Measurements from ENCODE around the gene SMARCAD1. TPM values are rescaled to one million over a fixed set of nuclear protein-coding genes. Genes with fewer than 3 reads are reported as not detected.
"Not testable (repeated sequence)": the region's sequence is repeated elsewhere in the genome, so short reads cannot be mapped to it uniquely, and the experiment has no call there.

Gene SMARCAD1
- total and polyA plus RNA-seq, 4 donors = 3.6 to 18.8 (median 8.7) TPM

DNA sequence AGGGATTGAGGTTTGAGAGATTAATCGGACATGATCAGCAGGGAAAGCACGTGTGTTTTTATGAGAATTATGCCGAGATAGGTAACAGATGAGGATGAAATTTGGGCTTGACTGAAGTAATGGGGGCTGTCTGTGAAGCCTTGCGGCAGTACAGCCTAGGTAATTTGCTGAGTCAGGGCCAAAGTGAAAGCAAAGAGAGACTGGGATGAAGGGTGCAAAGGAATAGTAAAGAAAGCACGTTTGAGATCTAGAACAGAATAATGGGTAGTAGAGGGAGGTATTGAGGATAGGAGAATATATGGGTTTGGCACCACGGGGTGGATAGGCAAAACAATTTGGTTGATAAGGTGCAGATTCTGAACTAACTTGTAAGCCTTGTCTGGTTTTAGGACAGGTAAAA is 87.8 kb downstream of the SMARCAD1 start:
- H3K4me1 ChIP-seq (ENCODE audit: control insufficient read depth in 4 of 4, insufficient read depth in 4 of 4, low read length in 3 of 4) = peaks cover 0 to 11% (median 10%) of the 10 kb centered on the region in 4 donors
- H3K9me3 ChIP-seq (ENCODE audit: control insufficient read depth in 4 of 4, low read length in 3 of 4); H3K27me3 ChIP-seq (ENCODE audit: control insufficient read depth in 4 of 4, insufficient read depth in 4 of 4, low read length in 3 of 4); H3K9ac ChIP-seq (ENCODE audit: low read depth in 1 of 2, low read length in 2 of 2); H3K27ac ChIP-seq (ENCODE audit: low read depth in 1 of 2, low read length in 2 of 2); DNase-seq (ENCODE audit: low spot score); H3K36me3 ChIP-seq (ENCODE audit: control insufficient read depth in 4 of 4, insufficient read depth in 3 of 4, low read depth in 1 of 4, low read length in 3 of 4); H3K4me3 ChIP-seq (ENCODE audit: low read depth in 1 of 3, low read length in 3 of 3): not testable (repeated sequence)
- WGBS = 61% methylated on average over 6 of the region's 6 CpGs

DNA sequence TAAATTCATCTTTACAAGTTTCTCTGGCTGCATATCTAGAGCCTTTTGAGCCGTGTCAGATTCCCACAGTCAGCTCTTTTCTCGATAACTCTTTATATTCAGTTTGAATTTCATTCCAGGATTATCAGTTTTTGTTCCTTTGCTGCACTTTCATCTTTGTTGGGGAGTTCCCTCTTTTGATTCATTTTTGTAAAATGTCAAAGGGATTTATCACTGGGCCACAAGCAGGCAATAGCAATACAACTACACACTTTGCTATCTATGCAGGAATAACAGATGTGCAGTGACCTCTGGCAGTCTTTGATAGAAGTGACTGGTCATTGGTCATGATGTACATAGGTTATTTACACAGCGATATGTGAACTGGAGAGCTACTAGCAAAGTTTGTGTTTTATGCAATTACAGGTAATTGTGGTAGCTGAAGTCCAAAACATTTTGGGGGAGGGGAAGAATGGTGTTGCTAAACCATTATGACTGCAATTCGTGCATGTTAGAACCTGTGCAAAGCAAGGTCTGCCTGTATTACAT is 91.1 kb downstream of the SMARCAD1 start:
- Histone ChIP-seq H3K4me3 (ENCODE audit: low read depth in 1 of 3, low read length in 3 of 3) (no peak overlapping the region), H3K9ac (ENCODE audit: low read depth in 1 of 2, low read length in 2 of 2) (no peak overlapping the region), H3K36me3 (ENCODE audit: control insufficient read depth in 4 of 4, insufficient read depth in 3 of 4, low read depth in 1 of 4, low read length in 3 of 4) (no peaks in the 10 kb centered on the region), H3K27ac (ENCODE audit: low read depth in 1 of 2, low read length in 2 of 2) (peak overlapping the region in 1 of 2 donors; percentile 20), H3K9me3 (ENCODE audit: control insufficient read depth in 4 of 4, low read length in 3 of 4) (no peaks in the 10 kb centered on the region), H3K27me3 (ENCODE audit: control insufficient read depth in 4 of 4, insufficient read depth in 4 of 4, low read length in 3 of 4) (no peaks in the 10 kb centered on the region), H3K4me1 (ENCODE audit: control insufficient read depth in 4 of 4, insufficient read depth in 4 of 4, low read length in 3 of 4) (peaks cover 0 to 13% (median 10%) of the 10 kb centered on the region in 4 donors)
- peak; percentile 62 for TF ChIP-seq YY1 (IDR thresholded peaks at IDR 0.05)
- TF ChIP-seq NR2F2 (IDR thresholded peaks at IDR 0.05) = peak; percentile 47
- peak; percentile 90 for TF ChIP-seq SP1 (IDR thresholded peaks at IDR 0.05)
- TF ChIP-seq GABPA (IDR thresholded peaks at IDR 0.05 in 1 of 2, conservative IDR thresholded peaks at IDR 0.05 in 1 of 2) = no peak
- TF ChIP-seq, protein P1, sequence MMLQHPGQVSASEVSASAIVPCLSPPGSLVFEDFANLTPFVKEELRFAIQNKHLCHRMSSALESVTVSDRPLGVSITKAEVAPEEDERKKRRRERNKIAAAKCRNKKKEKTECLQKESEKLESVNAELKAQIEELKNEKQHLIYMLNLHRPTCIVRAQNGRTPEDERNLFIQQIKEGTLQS (IDR thresholded peaks at IDR 0.05) = peak; percentile 67
- peak; percentile 100 for TF ChIP-seq FOXA2 (IDR thresholded peaks at IDR 0.05)
- TF ChIP-seq, protein P2, sequence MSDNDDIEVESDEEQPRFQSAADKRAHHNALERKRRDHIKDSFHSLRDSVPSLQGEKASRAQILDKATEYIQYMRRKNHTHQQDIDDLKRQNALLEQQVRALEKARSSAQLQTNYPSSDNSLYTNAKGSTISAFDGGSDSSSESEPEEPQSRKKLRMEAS (IDR thresholded peaks at IDR 0.05) = peak; percentile 46
- TF ChIP-seq RXRA (IDR thresholded peaks at IDR 0.05) = peak; percentile 85 to 90
- TF ChIP-seq, protein P3, sequence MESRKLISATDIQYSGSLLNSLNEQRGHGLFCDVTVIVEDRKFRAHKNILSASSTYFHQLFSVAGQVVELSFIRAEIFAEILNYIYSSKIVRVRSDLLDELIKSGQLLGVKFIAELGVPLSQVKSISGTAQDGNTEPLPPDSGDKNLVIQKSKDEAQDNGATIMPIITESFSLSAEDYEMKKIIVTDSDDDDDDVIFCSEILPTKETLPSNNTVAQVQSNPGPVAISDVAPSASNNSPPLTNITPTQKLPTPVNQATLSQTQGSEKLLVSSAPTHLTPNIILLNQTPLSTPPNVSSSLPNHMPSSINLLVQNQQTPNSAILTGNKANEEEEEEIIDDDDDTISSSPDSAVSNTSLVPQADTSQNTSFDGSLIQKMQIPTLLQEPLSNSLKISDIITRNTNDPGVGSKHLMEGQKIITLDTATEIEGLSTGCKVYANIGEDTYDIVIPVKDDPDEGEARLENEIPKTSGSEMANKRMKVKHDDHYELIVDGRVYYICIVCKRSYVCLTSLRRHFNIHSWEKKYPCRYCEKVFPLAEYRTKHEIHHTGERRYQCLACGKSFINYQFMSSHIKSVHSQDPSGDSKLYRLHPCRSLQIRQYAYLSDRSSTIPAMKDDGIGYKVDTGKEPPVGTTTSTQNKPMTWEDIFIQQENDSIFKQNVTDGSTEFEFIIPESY (IDR thresholded peaks at IDR 0.05) = peak; percentile 51
- TF ChIP-seq FOXA1 (IDR thresholded peaks at IDR 0.05) = peak; percentile 98
- TF ChIP-seq RAD21 (IDR thresholded peaks at IDR 0.05) = peak; percentile 42 to 55
- TF ChIP-seq HNF4G (IDR thresholded peaks at IDR 0.05) = peak; percentile 67
- peak; percentile 64 to 67 for TF ChIP-seq JUND (IDR thresholded peaks at IDR 0.05)
- TF ChIP-seq, protein P4, sequence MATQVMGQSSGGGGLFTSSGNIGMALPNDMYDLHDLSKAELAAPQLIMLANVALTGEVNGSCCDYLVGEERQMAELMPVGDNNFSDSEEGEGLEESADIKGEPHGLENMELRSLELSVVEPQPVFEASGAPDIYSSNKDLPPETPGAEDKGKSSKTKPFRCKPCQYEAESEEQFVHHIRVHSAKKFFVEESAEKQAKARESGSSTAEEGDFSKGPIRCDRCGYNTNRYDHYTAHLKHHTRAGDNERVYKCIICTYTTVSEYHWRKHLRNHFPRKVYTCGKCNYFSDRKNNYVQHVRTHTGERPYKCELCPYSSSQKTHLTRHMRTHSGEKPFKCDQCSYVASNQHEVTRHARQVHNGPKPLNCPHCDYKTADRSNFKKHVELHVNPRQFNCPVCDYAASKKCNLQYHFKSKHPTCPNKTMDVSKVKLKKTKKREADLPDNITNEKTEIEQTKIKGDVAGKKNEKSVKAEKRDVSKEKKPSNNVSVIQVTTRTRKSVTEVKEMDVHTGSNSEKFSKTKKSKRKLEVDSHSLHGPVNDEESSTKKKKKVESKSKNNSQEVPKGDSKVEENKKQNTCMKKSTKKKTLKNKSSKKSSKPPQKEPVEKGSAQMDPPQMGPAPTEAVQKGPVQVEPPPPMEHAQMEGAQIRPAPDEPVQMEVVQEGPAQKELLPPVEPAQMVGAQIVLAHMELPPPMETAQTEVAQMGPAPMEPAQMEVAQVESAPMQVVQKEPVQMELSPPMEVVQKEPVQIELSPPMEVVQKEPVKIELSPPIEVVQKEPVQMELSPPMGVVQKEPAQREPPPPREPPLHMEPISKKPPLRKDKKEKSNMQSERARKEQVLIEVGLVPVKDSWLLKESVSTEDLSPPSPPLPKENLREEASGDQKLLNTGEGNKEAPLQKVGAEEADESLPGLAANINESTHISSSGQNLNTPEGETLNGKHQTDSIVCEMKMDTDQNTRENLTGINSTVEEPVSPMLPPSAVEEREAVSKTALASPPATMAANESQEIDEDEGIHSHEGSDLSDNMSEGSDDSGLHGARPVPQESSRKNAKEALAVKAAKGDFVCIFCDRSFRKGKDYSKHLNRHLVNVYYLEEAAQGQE (IDR thresholded peaks at IDR 0.05) = peak; percentile 69
- peak; percentile 90 to 92 for TF ChIP-seq HNF4A (conservative IDR thresholded peaks at IDR 0.05)
- no peak for TF ChIP-seq EGR1 (IDR thresholded peaks at IDR 0.05; ENCODE audit: low read depth in 2 of 2)
- TF ChIP-seq, protein P5, sequence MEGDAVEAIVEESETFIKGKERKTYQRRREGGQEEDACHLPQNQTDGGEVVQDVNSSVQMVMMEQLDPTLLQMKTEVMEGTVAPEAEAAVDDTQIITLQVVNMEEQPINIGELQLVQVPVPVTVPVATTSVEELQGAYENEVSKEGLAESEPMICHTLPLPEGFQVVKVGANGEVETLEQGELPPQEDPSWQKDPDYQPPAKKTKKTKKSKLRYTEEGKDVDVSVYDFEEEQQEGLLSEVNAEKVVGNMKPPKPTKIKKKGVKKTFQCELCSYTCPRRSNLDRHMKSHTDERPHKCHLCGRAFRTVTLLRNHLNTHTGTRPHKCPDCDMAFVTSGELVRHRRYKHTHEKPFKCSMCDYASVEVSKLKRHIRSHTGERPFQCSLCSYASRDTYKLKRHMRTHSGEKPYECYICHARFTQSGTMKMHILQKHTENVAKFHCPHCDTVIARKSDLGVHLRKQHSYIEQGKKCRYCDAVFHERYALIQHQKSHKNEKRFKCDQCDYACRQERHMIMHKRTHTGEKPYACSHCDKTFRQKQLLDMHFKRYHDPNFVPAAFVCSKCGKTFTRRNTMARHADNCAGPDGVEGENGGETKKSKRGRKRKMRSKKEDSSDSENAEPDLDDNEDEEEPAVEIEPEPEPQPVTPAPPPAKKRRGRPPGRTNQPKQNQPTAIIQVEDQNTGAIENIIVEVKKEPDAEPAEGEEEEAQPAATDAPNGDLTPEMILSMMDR (IDR thresholded peaks at IDR 0.05; ENCODE audit: low read depth, low read length, missing input control) = no peak
- no peak for TF ChIP-seq TAF1 (conservative IDR thresholded peaks at IDR 0.05)
- DNase-seq (ENCODE audit: low spot score) = peak; percentile 32
- WGBS = 47% methylated on average over 4 of the region's 4 CpGs

Data from liver (tissue), 9 donors.